Measurements from ENCODE around the gene APOBEC3A.
A peak's percentile ranks its signal among the peaks of the same experiment; 100 is the strongest.
"Not testable (repeated sequence)": the region's sequence is repeated elsewhere in the genome, so short reads cannot be mapped to it uniquely, and the experiment has no call there.

Gene APOBEC3A

DNA sequence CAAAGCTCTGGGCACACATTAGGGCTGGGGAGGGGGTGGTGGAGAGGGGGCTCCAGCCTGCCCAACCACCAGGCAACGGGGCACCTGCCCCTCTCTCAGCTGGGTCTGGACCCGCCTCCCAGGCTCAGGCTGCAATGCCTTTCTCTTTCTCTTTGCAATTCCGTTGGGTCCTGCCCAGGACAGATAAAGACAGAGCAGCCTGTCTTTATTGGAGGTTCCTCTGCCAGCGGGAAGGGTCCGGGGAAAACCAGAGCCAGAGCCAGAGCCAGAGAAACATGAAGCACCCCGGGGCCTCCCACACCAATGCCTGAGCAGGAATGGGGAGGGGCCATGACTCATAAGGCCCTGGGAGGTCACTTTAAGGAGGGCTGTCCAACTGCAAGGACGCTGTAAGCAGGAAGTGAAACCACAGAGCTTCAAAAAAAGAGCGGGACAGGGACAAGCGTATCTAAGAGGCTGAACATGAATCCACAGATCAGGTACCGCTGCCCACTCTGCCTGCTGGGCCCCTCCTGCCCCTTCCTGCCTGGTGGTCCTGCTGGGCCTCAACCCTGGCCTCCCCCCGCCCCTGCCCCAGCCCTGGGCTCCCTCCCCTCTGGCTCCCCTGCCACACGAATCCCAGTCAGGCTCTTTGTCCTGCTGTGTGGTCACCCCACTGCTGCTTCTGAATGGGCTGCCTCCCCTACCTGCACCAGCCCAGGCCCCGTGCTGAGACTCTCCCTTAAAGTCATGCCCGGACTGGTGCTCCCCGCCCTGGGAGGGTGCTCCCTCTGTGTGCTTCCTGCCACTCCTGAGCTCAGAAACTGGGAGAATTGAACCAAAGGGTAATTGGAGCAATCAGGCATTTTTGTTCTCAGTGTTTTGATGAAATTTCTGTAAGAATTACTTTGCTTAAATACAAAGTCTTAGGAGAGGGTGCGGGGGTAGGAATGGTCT lies 24.9 kb downstream of the APOBEC3A start, which contains the start of gene APOBEC3B:
TSS of gene APOBEC3B (plus strand) at position 356 of the 936 bp plus-strand sequence. CDS start at position 463, 107 bp downstream.
- peak; percentile 84 for DNase-seq

GRCh38 chr22:38984224-38984623 lies 26.8 kb downstream of the APOBEC3A start:
- no peak for DNase-seq

- not testable (repeated sequence) for DNase-seq
Measured at GRCh38 chr22:38984784-38985757, 27.7 kb downstream of the APOBEC3A start.

GRCh38 chr22:38986629-38987028 lies 29.2 kb downstream of the APOBEC3A start:
- no peak for DNase-seq

DNA sequence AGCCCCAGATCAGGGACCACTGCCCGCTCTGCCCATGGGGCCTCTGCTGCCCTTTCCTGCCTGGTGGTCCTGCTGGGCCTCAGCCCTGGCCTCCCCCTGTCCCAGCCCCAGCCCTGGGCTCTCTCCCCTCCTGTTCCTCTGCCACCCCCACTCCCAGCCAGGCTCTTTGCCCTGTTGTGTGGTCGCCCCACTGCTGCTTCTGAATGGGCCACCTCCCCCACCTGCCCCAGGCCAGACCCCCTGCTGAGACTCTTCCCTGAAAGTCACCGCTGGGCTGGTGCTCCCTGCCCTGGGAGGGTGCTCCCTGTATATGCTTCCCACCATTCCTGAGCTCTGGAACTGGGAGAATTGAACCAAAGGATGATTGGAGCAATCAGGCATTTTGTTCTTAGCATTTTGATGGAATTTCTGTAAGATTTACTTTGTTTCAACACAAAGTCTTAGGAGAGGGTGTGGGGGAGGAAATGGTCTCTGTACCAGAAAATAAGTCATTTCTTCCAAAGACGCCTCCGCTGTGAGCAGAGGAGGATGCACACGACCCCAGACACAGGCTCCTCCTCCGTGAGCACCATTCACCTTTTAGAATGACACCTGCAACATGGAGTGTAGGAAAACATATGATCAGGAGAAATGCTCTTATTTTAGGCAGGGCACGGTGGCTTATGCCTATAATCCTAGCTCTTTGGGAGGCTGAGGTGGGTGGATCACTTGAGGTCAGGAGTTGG lies 29.9 kb downstream of the APOBEC3A start:
- no peak for DNase-seq

- DNase-seq = no peak
Measured at GRCh38 chr22:38989466-38989865, 32.1 kb downstream of the APOBEC3A start.

GRCh38 chr22:38992871-38993371 lies 35.5 kb downstream of the APOBEC3A start:
- DNase-seq = peak; percentile 69

- DNase-seq = no peak
Measured at GRCh38 chr22:38996105-38996504, 38.7 kb downstream of the APOBEC3A start.

GRCh38 chr22:38997518-38997917 lies 40.1 kb downstream of the APOBEC3A start:
- DNase-seq = no peak

DNA sequence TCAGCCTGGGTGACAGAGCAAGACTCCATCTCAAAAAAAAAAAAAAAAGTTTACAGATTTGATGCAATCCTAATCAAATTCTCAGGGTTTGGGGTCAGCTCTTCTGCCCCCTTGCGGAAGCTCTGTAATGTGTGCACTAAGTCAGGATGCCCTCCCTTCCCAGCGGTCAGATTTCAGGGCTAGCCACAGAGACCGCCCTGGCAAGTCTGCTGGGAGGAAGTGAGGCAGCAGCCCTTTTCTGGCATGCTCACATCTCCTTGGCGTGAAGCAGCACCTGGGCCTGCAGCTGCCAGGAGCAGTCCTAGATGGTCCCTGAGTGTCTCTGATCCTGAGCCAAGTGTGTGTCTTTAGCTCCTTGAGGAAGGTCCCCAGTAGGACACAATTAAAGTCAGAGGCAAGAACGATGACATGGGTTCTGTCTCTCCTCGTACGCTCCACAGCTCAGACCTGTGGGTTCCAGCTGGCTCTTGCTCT lies 45.8 kb downstream of the APOBEC3A start:
- peak; percentile 89 for DNase-seq

GRCh38 chr22:39007177-39007576 lies 49.8 kb downstream of the APOBEC3A start:
- DNase-seq = no peak

DNA sequence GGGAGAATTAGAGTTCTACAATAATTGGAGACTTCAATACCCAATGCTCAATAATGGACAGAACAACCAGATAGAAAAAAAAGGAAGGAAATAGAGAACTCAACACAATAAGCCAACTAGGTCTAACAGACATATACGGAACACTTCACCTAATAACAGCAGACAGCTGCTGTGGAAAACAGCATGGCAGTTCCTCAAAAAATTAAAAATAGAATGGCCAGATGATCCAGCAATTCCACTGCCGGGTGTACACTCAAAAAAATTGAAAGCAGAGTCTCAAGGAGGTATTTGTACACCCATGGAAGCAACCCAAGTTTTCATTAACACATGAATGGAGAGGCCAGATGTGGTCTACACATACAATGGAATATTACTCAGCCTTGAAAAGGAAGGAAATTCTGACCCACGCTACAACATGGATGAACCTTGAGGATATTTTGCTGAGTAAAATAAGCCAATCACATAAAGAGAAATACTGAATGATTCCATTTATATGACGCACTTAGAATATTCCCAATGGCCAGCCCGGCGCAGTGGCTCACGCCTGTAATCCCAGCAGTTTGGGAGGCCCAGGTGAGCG lies 51.0 kb downstream of the APOBEC3A start:
- DNase-seq = not testable (repeated sequence)

DNA sequence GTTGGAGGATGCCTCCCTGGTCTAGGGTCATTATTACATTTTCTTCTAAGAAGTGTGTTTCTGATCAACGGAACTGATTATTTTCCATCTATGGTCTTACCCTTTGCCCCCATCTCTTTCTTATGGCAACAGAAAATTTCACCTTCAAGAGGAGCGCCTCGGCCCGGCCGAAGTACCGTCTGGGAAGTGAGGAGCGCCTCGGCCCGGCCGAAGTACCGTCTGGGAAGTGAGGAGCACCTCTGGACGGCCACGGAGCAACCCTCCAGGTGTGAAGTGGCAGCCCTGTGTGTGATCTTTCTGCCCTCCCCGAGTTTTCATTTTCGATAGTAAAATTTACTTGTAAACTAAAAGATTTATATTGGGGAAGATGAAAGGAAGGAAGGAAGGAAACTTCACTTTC lies 53.5 kb downstream of the APOBEC3A start:
- no peak for DNase-seq

Measured in eye (tissue), 1 donor.